Small intestine (tissue), 7 donors: Measurements from ENCODE around the gene NFYB. TPM values are rescaled to one million over a fixed set of nuclear protein-coding genes. Genes with fewer than 3 reads are reported as not detected.

Experiments
- DNase-seq, 2 donors: peaks; one replicate each; pipeline versions ENCODE4 v3.0.0 to v3.0.0-alpha.2; 2013
- FAIRE-seq: peaks from 2 replicates; lab custom pipeline; 2012; peaks lifted over from hg19 to GRCh38; lab: Jason Lieb, UNC
- H3K27ac ChIP-seq, 3 donors: one replicate each; pipeline ENCODE4 v1.5.1; 2013; ENCODE audit warnings: low read length in 2 of 3, mild to moderate bottlenecking in 2 of 3, control low read depth in 1 of 3, inconsistent platforms in 1 of 3, low read depth in 1 of 3, moderate library complexity in 1 of 3
- H3K27me3 ChIP-seq, 3 donors: one replicate each; pipeline ENCODE4 v1.6.1; 2013; ENCODE audit warnings: low read length in 3 of 3, inconsistent platforms in 1 of 3; ENCODE audit not compliant: control insufficient read depth in 3 of 3, insufficient read depth in 3 of 3
- H3K36me3 ChIP-seq, 3 donors: one replicate each; pipeline ENCODE4 v1.6.1; 2013; ENCODE audit warnings: low read length in 3 of 3, inconsistent platforms in 1 of 3, low read depth in 1 of 3, mild to moderate bottlenecking in 1 of 3, moderate library complexity in 1 of 3; ENCODE audit not compliant: control insufficient read depth in 3 of 3, insufficient read depth in 2 of 3
- H3K4me1 ChIP-seq, 3 donors: one replicate each; pipeline ENCODE4 v1.6.1; 2013; ENCODE audit warnings: low read length in 2 of 3, inconsistent platforms in 1 of 3, low read depth in 1 of 3, mild to moderate bottlenecking in 1 of 3, moderate library complexity in 1 of 3; ENCODE audit not compliant: control insufficient read depth in 3 of 3, insufficient read depth in 2 of 3
- H3K4me3 ChIP-seq, 3 donors: one replicate each; pipeline ENCODE4 v1.5.1; 2013; ENCODE audit warnings: low read length in 3 of 3, control low read depth in 1 of 3, inconsistent platforms in 1 of 3, low read depth in 1 of 3, mild to moderate bottlenecking in 1 of 3, moderate library complexity in 1 of 3
- H3K9me3 ChIP-seq, 2 donors: one replicate each; pipeline ENCODE4 v1.6.1; 2013; ENCODE audit warnings: low read depth in 1 of 2, low read length in 1 of 2; ENCODE audit not compliant: control insufficient read depth in 2 of 2, insufficient read depth in 1 of 2
- WGBS, 3 donors: extraction: QIAGEN DNeasy Blood & Tissue Kit; methylation state at CpG; one replicate each; pipeline ENCODE4 v1.1.7; 2013; 5-methylcytosine and 5-hydroxymethylcytosine counted together
- polyA plus RNA-seq, 4 donors: library from polyadenylated mRNA; stranded (reverse) in 3 of 4; unstranded in 1 of 4; fragments of 200-250 nt in 3 of 4; fragments of 120-200 nt in 1 of 4; gene quantifications; one replicate each; pipeline versions ENCODE4 v1.2.1 to v1.2.3, GENCODE V29; 2013
- donor health status: healthy with polysubstance abuse.
- donor health status: control.
- donor health status: control.
- donor health status: Bipolar disorder and iron deficiency.
- donor health status: healthy.

Gene NFYB
- polyA plus RNA-seq, 4 donors = 14.1 to 36.1 (median 16.7) TPM

- Histone ChIP-seq H3K36me3 (peaks cover 7 to 19% (median 16%) of the 10 kb centered on the region in 3 donors), H3K4me3 (no peak overlapping the region), H3K4me1 (no peaks in the 10 kb centered on the region), H3K27ac (no peak overlapping the region), H3K9me3 (no peaks in the 10 kb centered on the region), H3K27me3 (no peaks in the 10 kb centered on the region)
- FAIRE-seq (peak; percentile 39), DNase-seq (no peak)
- 13 to 41% (median 21%) methylated on average over 1 of the region's 1 CpG for WGBS, 3 donors
These were observed 42.7 kb downstream of the NFYB start for GRCh38 chr12:104095289-104095688.

DNA sequence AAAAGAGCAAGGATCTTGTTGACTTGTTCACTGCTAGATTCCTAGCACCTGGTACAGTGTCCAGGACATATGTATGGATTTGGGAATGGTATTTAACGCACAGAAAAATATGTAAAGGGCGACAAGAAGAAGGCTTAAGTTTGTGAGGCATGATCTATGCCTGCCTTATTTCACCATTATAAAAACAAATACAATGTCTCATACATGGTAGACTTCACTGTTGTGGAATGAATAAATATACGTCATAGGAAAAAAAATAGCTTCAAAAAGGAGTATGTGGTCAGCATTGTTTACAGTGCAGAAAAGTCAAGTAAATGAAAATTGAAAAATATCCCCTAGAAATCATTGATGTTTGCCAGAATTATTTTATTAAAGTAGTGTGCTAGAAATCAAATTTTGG, 43.7 kb downstream of the NFYB start:
- Histone ChIP-seq H3K9me3 (no peaks in the 10 kb centered on the region), H3K36me3 (peaks cover 7 to 15% (median 12%) of the 10 kb centered on the region in 3 donors), H3K27ac (no peak overlapping the region), H3K4me3 (no peak overlapping the region), H3K27me3 (no peaks in the 10 kb centered on the region), H3K4me1 (no peaks in the 10 kb centered on the region)
- no peak for FAIRE-seq
- DNase-seq = no peak
- 95 to 99% (median 98%) methylated on average over 3 of the region's 3 CpGs for WGBS, 3 donors

DNA sequence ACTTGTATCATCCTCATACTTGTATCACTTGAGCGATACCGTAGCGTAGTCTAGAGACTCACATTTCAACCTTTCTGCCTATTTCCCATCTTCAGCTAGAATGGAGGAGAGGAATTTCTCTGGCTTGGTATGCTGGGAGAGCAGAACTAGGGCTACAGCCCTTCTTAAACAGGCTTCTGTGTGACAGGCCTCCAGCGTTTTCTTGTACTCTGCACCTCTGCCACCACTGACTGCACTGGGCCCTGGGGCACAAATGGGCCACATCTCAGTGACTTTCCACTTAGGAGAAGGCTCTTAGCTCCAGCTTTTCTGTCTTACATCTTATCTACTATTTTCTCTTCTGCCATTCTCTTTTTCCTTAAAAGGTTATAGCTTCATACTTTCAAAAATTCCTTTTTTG, 46.9 kb downstream of the NFYB start:
- Histone ChIP-seq H3K4me1 (no peaks in the 10 kb centered on the region), H3K36me3 (peaks cover 5 to 17% (median 16%) of the 10 kb centered on the region in 3 donors), H3K9me3 (no peaks in the 10 kb centered on the region), H3K4me3 (no peak overlapping the region), H3K27me3 (no peaks in the 10 kb centered on the region), H3K27ac (no peak overlapping the region)
- no peak for DNase-seq
- WGBS, 3 donors = 91 to 95% (median 94%) methylated on average over 4 of the region's 4 CpGs
- FAIRE-seq = no peak

GRCh38 chr12:104090685-104091084, 47.3 kb downstream of the NFYB start:
- no peak for FAIRE-seq
- H3K36me3 ChIP-seq = peaks cover 7 to 19% (median 17%) of the 10 kb centered on the region in 3 donors

GRCh38 chr12:104083769-104084475, 54.1 kb downstream of the NFYB start:
- no peak overlapping the region for H3K4me3 ChIP-seq
- FAIRE-seq (no peak), DNase-seq (no peak)
- H3K36me3 ChIP-seq = peaks cover 4 to 19% (median 17%) of the 10 kb centered on the region in 3 donors
- no peaks in the 10 kb centered on the region for H3K4me1 ChIP-seq
- no peak overlapping the region for H3K27ac ChIP-seq
- no peaks in the 10 kb centered on the region for H3K9me3 ChIP-seq
- no peaks in the 10 kb centered on the region for H3K27me3 ChIP-seq
- 80 to 92% (median 85%) methylated on average over 8 of the region's 8 CpGs for WGBS, 3 donors

More at GRCh38 chr12:104090685-104091084, 47.3 kb downstream of the NFYB start:
- WGBS, 3 donors = 97 to 100% (median 98%) methylated on average over 1 of the region's 1 CpG
- H3K4me1 ChIP-seq = no peaks in the 10 kb centered on the region
- no peak overlapping the region for H3K27ac ChIP-seq
- no peaks in the 10 kb centered on the region for H3K27me3 ChIP-seq
- no peaks in the 10 kb centered on the region for H3K9me3 ChIP-seq
- no peak overlapping the region for H3K4me3 ChIP-seq
- DNase-seq = no peak

DNA sequence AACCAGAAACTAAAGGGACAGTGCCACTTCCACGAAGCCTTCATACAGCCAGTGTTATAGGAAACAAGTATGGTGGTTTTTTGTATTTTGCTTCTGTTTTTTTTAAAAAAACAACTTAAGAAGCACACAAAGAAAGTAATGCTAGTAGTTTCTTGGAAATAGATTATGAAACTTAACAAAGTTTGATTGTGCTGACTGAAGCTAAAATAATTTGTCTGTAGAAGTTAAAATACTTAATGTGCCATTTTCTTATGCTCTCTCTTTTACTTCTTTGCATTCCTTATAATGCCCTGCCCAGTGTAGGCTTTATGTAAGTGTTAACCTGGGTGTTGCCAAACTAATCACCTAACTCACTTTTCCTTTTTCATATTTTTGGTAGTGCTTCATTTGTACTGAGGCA, 57.2 kb downstream of the NFYB start:
- peaks cover 3 to 15% (median 12%) of the 10 kb centered on the region in 3 donors for H3K36me3 ChIP-seq
- H3K9me3 ChIP-seq = no peaks in the 10 kb centered on the region
- H3K27ac ChIP-seq = no peak overlapping the region
- no peak overlapping the region for H3K4me3 ChIP-seq
- WGBS, 3 donors = 68 to 78% (median 76%) methylated on average over 1 of the region's 1 CpG
- no peaks in the 10 kb centered on the region for H3K27me3 ChIP-seq
- no peaks in the 10 kb centered on the region for H3K4me1 ChIP-seq
- DNase-seq (no peak), FAIRE-seq (no peak)

DNA sequence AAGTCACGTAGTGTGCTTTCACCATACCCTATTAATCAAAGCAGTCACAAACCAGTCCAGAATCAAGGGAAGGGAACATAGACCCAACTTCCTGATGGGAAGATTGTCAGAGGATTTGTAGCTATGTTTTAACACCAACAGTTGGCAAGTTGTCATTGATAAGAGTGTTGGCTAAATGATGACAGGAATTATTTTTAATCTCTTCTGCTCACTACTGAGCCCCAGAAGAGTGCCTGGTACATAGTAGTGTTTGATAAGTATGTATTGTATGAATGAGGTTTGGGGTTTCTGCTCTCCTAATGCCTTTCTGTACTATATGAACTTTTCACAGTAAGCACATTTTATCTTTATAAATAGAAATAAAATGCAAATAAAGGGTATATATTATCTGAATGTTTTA, 59.0 kb downstream of the NFYB start:
- H3K4me1 ChIP-seq = no peaks in the 10 kb centered on the region
- no peak for DNase-seq
- H3K27me3 ChIP-seq = no peaks in the 10 kb centered on the region
- H3K36me3 ChIP-seq = peaks cover 0 to 17% (median 12%) of the 10 kb centered on the region in 3 donors
- WGBS, 3 donors = 82 to 95% (median 89%) methylated on average over 1 of the region's 1 CpG
- H3K4me3 ChIP-seq = no peak overlapping the region
- no peak for FAIRE-seq
- H3K9me3 ChIP-seq = no peaks in the 10 kb centered on the region
- H3K27ac ChIP-seq = no peak overlapping the region

DNA sequence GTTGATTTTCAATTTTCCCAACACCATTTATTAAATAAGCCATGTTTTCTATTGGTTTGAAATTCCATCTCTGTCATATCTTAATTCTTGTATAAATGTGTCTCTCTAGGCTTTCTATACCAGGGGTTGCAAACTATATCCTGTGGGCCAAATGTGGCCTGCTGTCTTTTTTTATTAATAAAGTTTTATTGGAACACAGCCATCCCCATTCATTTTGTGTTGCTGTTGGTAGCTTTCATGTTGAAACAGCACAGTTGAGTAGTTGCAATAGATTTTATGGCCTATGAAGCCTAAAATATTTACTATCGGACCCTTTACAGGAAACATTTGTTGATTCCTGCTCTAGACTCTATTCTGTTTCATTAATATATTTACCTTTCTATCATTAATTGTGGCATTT, 64.3 kb downstream of the NFYB start:
- DNase-seq (no peak), FAIRE-seq (no peak)
- no peak overlapping the region for H3K4me3 ChIP-seq
- H3K4me1 ChIP-seq = no peaks in the 10 kb centered on the region
- H3K27ac ChIP-seq = no peak overlapping the region
- WGBS, 3 donors = 90 to 93% (median 91%) methylated on average over 1 of the region's 1 CpG
- no peaks in the 10 kb centered on the region for H3K27me3 ChIP-seq
- H3K36me3 ChIP-seq = peaks cover 0 to 23% (median 1%) of the 10 kb centered on the region in 3 donors
- H3K9me3 ChIP-seq = no peaks in the 10 kb centered on the region
